ENCODE measurements around the gene PLSCR2. TPM values are rescaled to one million over a fixed set of nuclear protein-coding genes. Genes with fewer than 3 reads are reported as not detected.

The PLSCR2 gene
- polyA plus RNA-seq, 1 donor (not counting 4 experiments of a cell fraction or from before 2014, with no cell fraction given), result not detected

DNA sequence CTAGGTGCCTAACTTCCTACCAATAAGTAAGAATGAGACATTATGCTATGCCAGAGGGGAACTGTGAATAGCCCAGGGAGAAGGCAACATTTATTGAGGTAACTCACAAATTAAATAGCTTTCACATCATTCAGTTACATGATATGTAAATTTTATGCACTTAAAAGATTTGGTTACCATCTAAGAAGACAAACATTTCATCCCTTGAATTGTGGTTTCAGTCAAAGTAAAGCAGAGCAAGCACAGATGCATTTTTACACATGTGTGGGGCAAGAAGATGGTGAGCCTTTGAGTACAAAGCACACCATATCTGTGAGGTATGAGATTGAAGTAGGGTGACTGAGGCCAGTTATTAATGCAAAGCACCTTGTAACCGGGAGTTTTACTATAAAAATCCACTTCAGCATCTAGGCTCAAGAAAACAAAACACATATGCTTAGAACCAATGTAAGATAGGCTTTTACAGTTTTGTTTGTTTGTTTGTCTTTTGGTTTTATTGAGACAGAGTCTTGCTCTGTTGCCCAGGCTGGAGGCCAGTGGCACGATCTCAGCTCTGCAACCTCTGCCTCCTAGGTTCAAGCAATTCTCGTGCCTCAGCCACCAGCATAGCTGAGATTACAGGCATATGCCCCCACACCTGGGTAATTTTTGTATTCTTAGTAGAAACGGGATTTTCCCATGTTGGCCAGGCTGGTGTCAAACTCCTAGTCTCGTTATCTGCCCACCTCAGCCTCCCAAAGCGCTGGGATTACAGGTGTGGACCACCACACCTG lies 3.5 kb downstream of the PLSCR2 start:
- Histone ChIP-seq H3K4me2 (ENCODE audit: control insufficient read depth, extremely low read depth, insufficient read depth, low read depth, low read length) (no peak overlapping the region), H3K79me2 (ENCODE audit: control insufficient read depth, insufficient read depth, low read length) (no peaks in the 10 kb centered on the region), H3K9me1 (ENCODE audit: control insufficient read depth, extremely low read depth, insufficient read depth, low read length) (no peaks in the 10 kb centered on the region), H3K4me1 (ENCODE audit: control insufficient read depth, extremely low read depth, insufficient read depth, low read length) (peaks cover 6% of the 10 kb centered on the region), H3K9me3 (ENCODE audit: control insufficient read depth, low read depth, low read length) (no peaks in the 10 kb centered on the region), H3K9ac (ENCODE audit: control insufficient read depth, extremely low read depth, insufficient read depth, low read length) (no peak overlapping the region), H4K20me1 (ENCODE audit: control insufficient read depth, extremely low read depth, insufficient read depth, low read length) (no peaks in the 10 kb centered on the region), H3K4me3 (ENCODE audit: control insufficient read depth in 2 of 3, extremely low read depth in 1 of 3, insufficient read depth in 2 of 3, low read depth in 1 of 3, low read length in 3 of 3) (no peak overlapping the region), H3K36me3 (ENCODE audit: control insufficient read depth in 2 of 2, extremely low read depth in 1 of 2, insufficient read depth in 2 of 2, low read length in 2 of 2) (no peaks in the 10 kb centered on the region), H2AFZ (ENCODE audit: control insufficient read depth, low read length) (no peak overlapping the region), H3K27me3 (ENCODE audit: control insufficient read depth, extremely low read depth, insufficient read depth, low read length) (no peaks in the 10 kb centered on the region), H3K27ac (ENCODE audit: control insufficient read depth, insufficient read depth, low read length) (no peak overlapping the region)
- DNase-seq (ENCODE audit: low read depth, low spot score) (no peak), FAIRE-seq (no peak)
- TF ChIP-seq EZH2 (IDR thresholded peaks at IDR 0.05; ENCODE audit: low read length), result no peak
- TF ChIP-seq, protein P1, sequence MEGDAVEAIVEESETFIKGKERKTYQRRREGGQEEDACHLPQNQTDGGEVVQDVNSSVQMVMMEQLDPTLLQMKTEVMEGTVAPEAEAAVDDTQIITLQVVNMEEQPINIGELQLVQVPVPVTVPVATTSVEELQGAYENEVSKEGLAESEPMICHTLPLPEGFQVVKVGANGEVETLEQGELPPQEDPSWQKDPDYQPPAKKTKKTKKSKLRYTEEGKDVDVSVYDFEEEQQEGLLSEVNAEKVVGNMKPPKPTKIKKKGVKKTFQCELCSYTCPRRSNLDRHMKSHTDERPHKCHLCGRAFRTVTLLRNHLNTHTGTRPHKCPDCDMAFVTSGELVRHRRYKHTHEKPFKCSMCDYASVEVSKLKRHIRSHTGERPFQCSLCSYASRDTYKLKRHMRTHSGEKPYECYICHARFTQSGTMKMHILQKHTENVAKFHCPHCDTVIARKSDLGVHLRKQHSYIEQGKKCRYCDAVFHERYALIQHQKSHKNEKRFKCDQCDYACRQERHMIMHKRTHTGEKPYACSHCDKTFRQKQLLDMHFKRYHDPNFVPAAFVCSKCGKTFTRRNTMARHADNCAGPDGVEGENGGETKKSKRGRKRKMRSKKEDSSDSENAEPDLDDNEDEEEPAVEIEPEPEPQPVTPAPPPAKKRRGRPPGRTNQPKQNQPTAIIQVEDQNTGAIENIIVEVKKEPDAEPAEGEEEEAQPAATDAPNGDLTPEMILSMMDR (optimal IDR thresholded peaks at IDR 0.05 in 1 of 3, IDR thresholded peaks at IDR 0.05 in 1 of 3, conservative IDR thresholded peaks at IDR 0.05 in 1 of 3; ENCODE audit: extremely low read depth in 1 of 3, insufficient read depth in 2 of 3, low read length in 3 of 3), result no peak
- dilution Hi-C loops (cut with MboI; ENCODE audit: extremely low pct_ligation_motif_present, low sequenced_read_pairs), result no loop called here

DNA sequence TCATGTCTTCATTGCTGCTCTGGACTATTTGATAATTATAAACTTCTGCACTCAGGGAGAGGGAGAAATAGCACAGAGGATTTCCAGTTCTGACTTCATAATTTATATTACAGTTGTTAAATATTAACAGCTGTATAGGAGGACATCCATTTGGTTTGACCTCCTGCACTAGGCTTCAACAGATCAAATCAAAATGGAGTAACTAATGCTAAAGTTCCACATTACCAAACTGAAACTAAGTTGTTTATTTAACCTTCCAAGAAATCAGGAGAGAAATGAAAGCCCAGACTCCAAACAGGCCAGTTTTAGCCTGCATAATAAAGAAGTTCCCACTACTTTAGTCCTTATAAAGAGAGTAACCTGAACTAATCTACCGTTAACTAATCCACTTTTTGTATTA lies 4.6 kb downstream of the PLSCR2 start:
- Histone ChIP-seq H3K36me3 (ENCODE audit: control insufficient read depth in 2 of 2, extremely low read depth in 1 of 2, insufficient read depth in 2 of 2, low read length in 2 of 2) (no peaks in the 10 kb centered on the region), H3K27me3 (ENCODE audit: control insufficient read depth, extremely low read depth, insufficient read depth, low read length) (no peaks in the 10 kb centered on the region), H3K9ac (ENCODE audit: control insufficient read depth, extremely low read depth, insufficient read depth, low read length) (no peak overlapping the region), H3K9me1 (ENCODE audit: control insufficient read depth, extremely low read depth, insufficient read depth, low read length) (no peaks in the 10 kb centered on the region), H3K79me2 (ENCODE audit: control insufficient read depth, insufficient read depth, low read length) (no peaks in the 10 kb centered on the region), H4K20me1 (ENCODE audit: control insufficient read depth, extremely low read depth, insufficient read depth, low read length) (no peaks in the 10 kb centered on the region), H3K4me3 (ENCODE audit: control insufficient read depth in 2 of 3, extremely low read depth in 1 of 3, insufficient read depth in 2 of 3, low read depth in 1 of 3, low read length in 3 of 3) (no peak overlapping the region), H3K27ac (ENCODE audit: control insufficient read depth, insufficient read depth, low read length) (no peak overlapping the region), H2AFZ (ENCODE audit: control insufficient read depth, low read length) (peak overlapping the region; percentile 45), H3K4me2 (ENCODE audit: control insufficient read depth, extremely low read depth, insufficient read depth, low read depth, low read length) (no peak overlapping the region), H3K9me3 (ENCODE audit: control insufficient read depth, low read depth, low read length) (no peaks in the 10 kb centered on the region), H3K4me1 (ENCODE audit: control insufficient read depth, extremely low read depth, insufficient read depth, low read length) (peaks cover 6% of the 10 kb centered on the region)
- TF ChIP-seq, protein P1 (optimal IDR thresholded peaks at IDR 0.05 in 1 of 3, IDR thresholded peaks at IDR 0.05 in 1 of 3, conservative IDR thresholded peaks at IDR 0.05 in 1 of 3; ENCODE audit: extremely low read depth in 1 of 3, insufficient read depth in 2 of 3, low read length in 3 of 3), result no peak
- TF ChIP-seq EZH2 (IDR thresholded peaks at IDR 0.05; ENCODE audit: low read length), result no peak
- FAIRE-seq (no peak), DNase-seq (ENCODE audit: low read depth, low spot score) (no peak)
- dilution Hi-C loops (cut with MboI; ENCODE audit: extremely low pct_ligation_motif_present, low sequenced_read_pairs), result no loop called here
